PC-9 (cell line): ENCODE data around the gene EXOC4. TPM values are rescaled to one million over a fixed set of nuclear protein-coding genes. Genes with fewer than 3 reads are reported as not detected.
"Not testable (repeated sequence)": the region's sequence is repeated elsewhere in the genome, so short reads cannot be mapped to it uniquely, and the experiment has no call there.

Experiments
- BruUV-seq: library from RNA; stranded (reverse); fragments of 400-500 nt; replicated peaks from 2 replicates; lab custom pipeline; 2021; lab: Mats Ljungman, UMichigan
- CTCF ChIA-PET: fragments of 300-600 bp; sonication (Branson Sonifier 250); formaldehyde crosslinking; loops from one replicate; lab custom pipeline; 2022; ENCODE audit warnings: antibody characterized with exemption; lab: Charles Lee
- POLR2A ChIA-PET: fragments of 300-600 bp; sonication (Branson Sonifier 250); formaldehyde crosslinking; loops from one replicate; lab custom pipeline; 2022; ENCODE audit warnings: antibody characterized with exemption; ENCODE audit not compliant: unreplicated experiment; lab: Charles Lee
- DNase-seq, 2 experiments: peaks; one replicate each; pipeline versions ENCODE4 v3.0.0 to v3.0.0-alpha.2; 2015 to 2022; ENCODE audit warnings: mixed read lengths in 1 of 2
- H2AFZ ChIP-seq: fragments of 200-600 bp; sonication (generic); 2 replicates; pipeline ENCODE4 v1.8.1; 2017; ENCODE audit warnings: antibody characterized with exemption
- H3F3A ChIP-seq: fragments of 200-600 bp; sonication (generic); 2 replicates; pipeline ENCODE4 v1.8.1; 2017; ENCODE audit warnings: antibody characterized with exemption, mild to moderate bottlenecking, low read depth; ENCODE audit not compliant: insufficient read depth
- H3K27ac ChIP-seq: fragments of 200-600 bp; sonication (generic); 2 replicates; pipeline ENCODE4 v1.6.1; 2016; ENCODE audit warnings: mixed run types
- H3K27me3 ChIP-seq: fragments of 200-600 bp; sonication (generic); 2 replicates; pipeline ENCODE4 v1.6.1; 2016; ENCODE audit warnings: low read depth, mixed run types; ENCODE audit not compliant: insufficient read depth
- H3K36me3 ChIP-seq: fragments of 200-600 bp; sonication (generic); 2 replicates; pipeline ENCODE4 v1.6.1; 2016; ENCODE audit warnings: low read depth, mixed run types
- H3K4me1 ChIP-seq: fragments of 200-600 bp; sonication (generic); replicated peaks from 2 replicates; pipeline ENCODE4 v1.6.1; 2016; ENCODE audit warnings: mixed run types; ENCODE audit not compliant: insufficient read depth
- H3K4me2 ChIP-seq: fragments of 200-600 bp; sonication (generic); 2 replicates; pipeline ENCODE4 v1.6.1; 2017; ENCODE audit warnings: mixed run types
- H3K4me3 ChIP-seq: fragments of 200-600 bp; sonication (generic); 2 replicates; pipeline ENCODE4 v1.6.1; 2016; ENCODE audit warnings: mixed run types
- H3K79me2 ChIP-seq: fragments of 200-600 bp; sonication (generic); 2 replicates; pipeline ENCODE4 v1.6.1; 2017; ENCODE audit warnings: low read depth, mixed run types
- H3K9me2 ChIP-seq: fragments of 200-600 bp; sonication (generic); 2 replicates; pipeline ENCODE4 v1.8.1; 2017; ENCODE audit warnings: mild to moderate bottlenecking; ENCODE audit not compliant: insufficient read depth
- H3K9me3 ChIP-seq: fragments of 200-600 bp; sonication (generic); 2 replicates; pipeline ENCODE4 v1.8.1; 2016; ENCODE audit warnings: low read depth; ENCODE audit not compliant: insufficient read depth
- H4K20me1 ChIP-seq: fragments of 200-600 bp; sonication (generic); 2 replicates; pipeline ENCODE4 v1.8.1; 2017; ENCODE audit not compliant: insufficient read depth
- CTCF ChIP-seq: fragments of 200-600 bp; sonication (generic); conservative IDR thresholded peaks from 2 replicates; pipeline ENCODE4 v1.6.1; 2017; ENCODE audit warnings: mixed run types, antibody characterized with exemption, mild to moderate bottlenecking, moderate library complexity
- EZH2 ChIP-seq: fragments of 200-600 bp; sonication (generic); IDR thresholded peaks from 2 replicates; pipeline ENCODE4 v1.8.0; 2017; ENCODE audit warnings: antibody characterized with exemption, low read depth
- intact Hi-C: fragments of 100-400 bp; cut with micrococcal nuclease; formaldehyde crosslinking; loops from one replicate; pipeline ENCODE4 v1.10.0; 2022; ENCODE audit not compliant: unreplicated experiment
- total RNA-seq: library from RNA; stranded (reverse); gene quantifications from 2 replicates; pipeline ENCODE4 v1.2.3, GENCODE V29; 2021

The EXOC4 gene
- total RNA-seq, 1 experiment from 2014 or later: 101 TPM

GRCh38 chr7:133315332-133316040, 62.6 kb downstream of the EXOC4 start:
- CTCF ChIA-PET: no interaction called here
- no peaks in the 10 kb centered on the region for H3F3A ChIP-seq

GRCh38 chr7:133319842-133320241, 67.0 kb downstream of the EXOC4 start:
- intact Hi-C loops: no loop called here
- H3K4me2 ChIP-seq: no peak overlapping the region
- no peak overlapping the region for H3K4me3 ChIP-seq
- CTCF ChIA-PET: no interaction called here
- no peaks in the 10 kb centered on the region for H3K9me2 ChIP-seq
- POLR2A ChIA-PET: no interaction called here
- no peak for TF ChIP-seq CTCF
- no peak for TF ChIP-seq EZH2
- H3K4me1 ChIP-seq: no peaks in the 10 kb centered on the region
- no peaks in the 10 kb centered on the region for H3K9me3 ChIP-seq
- no peaks in the 10 kb centered on the region for H3F3A ChIP-seq
- H2AFZ ChIP-seq: no peak overlapping the region
- no TSS peak for BruUV-seq
- no peak overlapping the region for H3K27ac ChIP-seq
- no peak for DNase-seq
- no peaks in the 10 kb centered on the region for H3K79me2 ChIP-seq
- H3K27me3 ChIP-seq: no peaks in the 10 kb centered on the region
- H4K20me1 ChIP-seq: no peaks in the 10 kb centered on the region; the same call in 1 of the 2 replicates
- H3K36me3 ChIP-seq: peaks cover 6% of the 10 kb centered on the region; the same call in 1 of the 2 replicates

More at GRCh38 chr7:133315332-133316040, 62.6 kb downstream of the EXOC4 start:
- Histone ChIP-seq H2AFZ (no peak overlapping the region), H3K9me2 (no peaks in the 10 kb centered on the region), H3K4me2 (no peak overlapping the region), H3K36me3 (no peaks in the 10 kb centered on the region), H3K4me1 (no peaks in the 10 kb centered on the region), H3K9me3 (no peaks in the 10 kb centered on the region), H3K27me3 (no peaks in the 10 kb centered on the region), H3K79me2 (no peaks in the 10 kb centered on the region), H4K20me1 (no peaks in the 10 kb centered on the region; the same call in 1 of the 2 replicates), H3K4me3 (no peak overlapping the region), H3K27ac (no peak overlapping the region)
- BruUV-seq: no TSS peak
- no peak for DNase-seq
- no peak for TF ChIP-seq CTCF
- intact Hi-C loops: no loop called here
- POLR2A ChIA-PET: interaction anchor here (0.6 kb wide), 1 partner anchor 877 kb away, joined by 7 read pairs; no protein-coding TSS in a partner anchor

GRCh38 chr7:133320891-133321290, 68.0 kb downstream of the EXOC4 start:
- Histone ChIP-seq H2AFZ (no peak overlapping the region), H3K27me3 (no peaks in the 10 kb centered on the region), H3K79me2 (no peaks in the 10 kb centered on the region), H3K36me3 (peaks cover 6% of the 10 kb centered on the region; the same call in 1 of the 2 replicates), H3K27ac (no peak overlapping the region), H3K4me3 (no peak overlapping the region), H4K20me1 (no peaks in the 10 kb centered on the region; the same call in 1 of the 2 replicates), H3K9me2 (no peaks in the 10 kb centered on the region), H3F3A (no peaks in the 10 kb centered on the region), H3K9me3 (no peaks in the 10 kb centered on the region), H3K4me2 (no peak overlapping the region), H3K4me1 (no peaks in the 10 kb centered on the region)
- intact Hi-C loops: no loop called here
- no TSS peak for BruUV-seq
- TF ChIP-seq CTCF (no peak), EZH2 (no peak)
- no peak for DNase-seq
- ChIA-PET POLR2A (no interaction called here), CTCF (no interaction called here)

GRCh38 chr7:133321366-133321765, 68.5 kb downstream of the EXOC4 start:
- H3K4me1 ChIP-seq, H3K79me2 ChIP-seq, H3K27ac ChIP-seq, H3K9me2 ChIP-seq, H3K36me3 ChIP-seq, POLR2A ChIA-PET, H3K4me2 ChIP-seq, intact Hi-C loops, H4K20me1 ChIP-seq, H3K27me3 ChIP-seq, H3F3A ChIP-seq, H3K4me3 ChIP-seq, H2AFZ ChIP-seq, BruUV-seq, H3K9me3 ChIP-seq, CTCF ChIA-PET, DNase-seq: not testable (repeated sequence)

GRCh38 chr7:133326745-133327144, 73.9 kb downstream of the EXOC4 start:
- H3K36me3 ChIP-seq, intact Hi-C loops, H3K9me2 ChIP-seq, H3K4me2 ChIP-seq, BruUV-seq, DNase-seq, H3K9me3 ChIP-seq, H4K20me1 ChIP-seq, H3K27me3 ChIP-seq, H3K79me2 ChIP-seq, CTCF ChIA-PET, H3K27ac ChIP-seq, H3F3A ChIP-seq, H3K4me1 ChIP-seq, H3K4me3 ChIP-seq, H2AFZ ChIP-seq, POLR2A ChIA-PET: not testable (repeated sequence)
